HG03066 (cell line): ENCODE results near the gene ZBTB42.

ENCODE experiments used
- ATAC-seq: cut with Tn5 transposase; IDR thresholded peaks from one replicate; pipeline ENCODE4 v1.9.1; 2021; ENCODE audit warnings: low read depth; ENCODE audit not compliant: unreplicated experiment

ZBTB42 gene

GRCh38 chr14:104768437-104769323 is 32.2 kb upstream of the ZBTB42 start:
- no peak for ATAC-seq

- no peak for ATAC-seq
Observed at GRCh38 chr14:104769324-104770071, 31.4 kb upstream of the ZBTB42 start.

- ATAC-seq, result no peak
Observed at GRCh38 chr14:104770072-104770579, 30.8 kb upstream of the ZBTB42 start.

GRCh38 chr14:104770851-104771272 is 30.0 kb upstream of the ZBTB42 start:
- ATAC-seq, result no peak

- no peak for ATAC-seq
Observed at GRCh38 chr14:104771374-104771773, 29.5 kb upstream of the ZBTB42 start.

- ATAC-seq, result no peak
Observed at GRCh38 chr14:104771918-104772706, 28.8 kb upstream of the ZBTB42 start.

- no peak for ATAC-seq
Observed at GRCh38 chr14:104772707-104773504, 28.0 kb upstream of the ZBTB42 start.

- ATAC-seq, result no peak
Observed at GRCh38 chr14:104773505-104774452, 27.1 kb upstream of the ZBTB42 start.

- ATAC-seq, result no peak
Observed at GRCh38 chr14:104774453-104775072, 26.3 kb upstream of the ZBTB42 start.

GRCh38 chr14:104775073-104775489 is 25.8 kb upstream of the ZBTB42 start:
- ATAC-seq, result no peak

GRCh38 chr14:104776481-104776880 is 24.4 kb upstream of the ZBTB42 start:
- ATAC-seq, result no peak

GRCh38 chr14:104776961-104777807 is 23.7 kb upstream of the ZBTB42 start:
- no peak for ATAC-seq

GRCh38 chr14:104777808-104778249 is 23.1 kb upstream of the ZBTB42 start:
- ATAC-seq, result no peak

- no peak for ATAC-seq
Observed at GRCh38 chr14:104778694-104779331, 22.1 kb upstream of the ZBTB42 start.

- no peak for ATAC-seq
Observed at GRCh38 chr14:104779776-104780512, 21.0 kb upstream of the ZBTB42 start.

GRCh38 chr14:104780513-104781030 is 20.3 kb upstream of the ZBTB42 start:
- ATAC-seq, result no peak
